Vagina (tissue), 2 donors: ENCODE data around the gene GOLGA6D. TPM values are rescaled to one million over a fixed set of nuclear protein-coding genes. Genes with fewer than 3 reads are reported as not detected.
"Not testable (repeated sequence)": the region's sequence is repeated elsewhere in the genome, so short reads cannot be mapped to it uniquely, and the experiment has no call there.

Source experiments
- DNase-seq, 2 donors: peaks; one replicate each; pipeline ENCODE4 v3.0.0-alpha.2; 2017; ENCODE audit errors: extremely low spot score in 2 of 2
- H3K27ac ChIP-seq: fragments of 200-600 bp; sonication (generic); one replicate; pipeline ENCODE4 v1.5.1; 2019
- H3K27me3 ChIP-seq: fragments of 200-600 bp; sonication (generic); one replicate; pipeline ENCODE4 v1.5.1; 2019
- H3K36me3 ChIP-seq, 2 donors: fragments of 200-600 bp; sonication (generic); one replicate each; pipeline ENCODE4 v1.5.1; 2017 to 2019
- H3K4me1 ChIP-seq: fragments of 200-600 bp; sonication (generic); one replicate; pipeline ENCODE4 v1.5.1; 2019
- H3K4me3 ChIP-seq, 2 donors: fragments of 200-600 bp; sonication (generic); 1 replicate in 1 of 2; 2 replicates in 1 of 2; pipeline ENCODE4 v1.5.1; 2016 to 2019
- H3K9me3 ChIP-seq: fragments of 200-600 bp; sonication (generic); one replicate; pipeline ENCODE4 v1.5.1; 2019
- POLR2A ChIP-seq, 2 donors: fragments of 450-650 bp; IDR thresholded peaks; one replicate each; pipeline ENCODE4 v1.6.1; 2017; ENCODE audit warnings: antibody characterized with exemption in 2 of 2, mild to moderate bottlenecking in 2 of 2, moderate library complexity in 2 of 2
- POLR2AphosphoS5 ChIP-seq, 2 donors: sonication (generic); formaldehyde crosslinking; IDR thresholded peaks; one replicate each; pipeline ENCODE4 v1.9.0; 2017; ENCODE audit warnings: antibody characterized with exemption in 2 of 2, mild to moderate bottlenecking in 2 of 2, low read depth in 1 of 2; ENCODE audit not compliant: insufficient read depth in 1 of 2
- intact Hi-C: fragments of 100-400 bp; cut with DNase I; formaldehyde crosslinking; loops from one replicate; pipeline ENCODE4 v1.15.1; 2023
- small RNA-seq: library from RNA; depleted of rRNA; stranded (forward); fragments of <200 nt; gene quantifications from one replicate; pipeline ENCODE3, GENCODE V24; 2016
- total RNA-seq: library from RNA; depleted of rRNA; stranded (reverse); fragments of >200 nt; gene quantifications from one replicate; pipeline ENCODE4 v1.2.3, GENCODE V29; 2016
- TF ChIP-seq, protein P1 (sequence below), 3 experiments: fragments of 450-650 bp in 2 of 3; fragments of 200-600 bp in 1 of 3; sonication (generic) in 1 of 3; IDR thresholded peaks; one replicate each; pipeline ENCODE4 v1.5.1; 2017 to 2019; ENCODE audit warnings: antibody characterized with exemption in 3 of 3, mild to moderate bottlenecking in 2 of 3, moderate library complexity in 2 of 3

The GOLGA6D gene
- total RNA-seq, 1 donor from 2014 or later: not detected

DNA sequence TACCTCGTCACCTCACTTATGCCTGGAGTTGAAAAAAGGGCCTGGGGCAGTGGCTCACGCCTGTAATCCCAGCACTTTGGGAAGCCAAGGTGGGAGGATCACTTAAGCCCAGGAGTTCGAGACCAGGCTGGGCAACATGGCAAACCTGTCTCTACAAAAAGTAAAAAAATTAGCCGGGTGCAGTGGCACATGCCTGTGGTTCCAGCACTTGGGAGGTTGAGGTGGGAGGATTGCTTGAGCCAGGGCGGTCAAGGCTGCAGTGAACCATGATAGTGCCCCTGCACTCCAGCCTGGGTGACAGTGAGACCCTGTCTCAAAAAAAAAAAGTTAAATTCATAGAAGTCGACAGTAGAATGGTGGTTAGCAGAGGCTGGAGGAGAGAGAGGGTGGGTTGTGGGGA is 59.6 kb downstream of the GOLGA6D start:
- no peak for DNase-seq

DNA sequence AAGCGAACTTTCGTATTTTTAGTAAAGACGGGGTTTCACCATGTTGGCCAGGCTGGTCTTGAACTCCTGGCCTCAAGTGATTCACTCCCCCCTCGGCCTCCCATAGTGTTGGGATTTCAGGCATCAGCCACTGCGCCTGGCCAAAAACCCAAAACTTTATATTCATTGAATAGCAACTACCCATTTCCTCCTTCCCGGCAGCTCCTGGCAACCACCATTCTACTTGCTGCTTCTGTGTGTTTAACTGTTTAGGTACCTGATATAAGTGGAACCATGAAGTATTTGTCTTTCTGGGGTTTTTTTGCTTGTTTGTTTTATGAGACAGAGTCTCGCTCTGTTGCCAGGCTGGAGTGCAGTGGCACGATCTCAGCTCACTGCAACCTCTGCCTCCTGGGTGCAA is 61.3 kb downstream of the GOLGA6D start:
- H3K9me3 ChIP-seq, H3K27ac ChIP-seq, H3K36me3 ChIP-seq, DNase-seq, H3K27me3 ChIP-seq, H3K4me3 ChIP-seq, intact Hi-C loops: not testable (repeated sequence)
- H3K4me1 ChIP-seq: peaks cover 16% of the 10 kb centered on the region

More for the DNA sequence above, 59.6 kb downstream of the GOLGA6D start:
- no peaks in the 10 kb centered on the region for H3K27me3 ChIP-seq
- H3K4me3 ChIP-seq: no peak overlapping the region
- no peaks in the 10 kb centered on the region for H3K9me3 ChIP-seq
- peaks cover 8% of the 10 kb centered on the region for H3K4me1 ChIP-seq
- H3K27ac ChIP-seq: no peak overlapping the region
- H3K36me3 ChIP-seq: no peaks in the 10 kb centered on the region
- intact Hi-C loops: no loop called here
- TF ChIP-seq, protein P1, sequence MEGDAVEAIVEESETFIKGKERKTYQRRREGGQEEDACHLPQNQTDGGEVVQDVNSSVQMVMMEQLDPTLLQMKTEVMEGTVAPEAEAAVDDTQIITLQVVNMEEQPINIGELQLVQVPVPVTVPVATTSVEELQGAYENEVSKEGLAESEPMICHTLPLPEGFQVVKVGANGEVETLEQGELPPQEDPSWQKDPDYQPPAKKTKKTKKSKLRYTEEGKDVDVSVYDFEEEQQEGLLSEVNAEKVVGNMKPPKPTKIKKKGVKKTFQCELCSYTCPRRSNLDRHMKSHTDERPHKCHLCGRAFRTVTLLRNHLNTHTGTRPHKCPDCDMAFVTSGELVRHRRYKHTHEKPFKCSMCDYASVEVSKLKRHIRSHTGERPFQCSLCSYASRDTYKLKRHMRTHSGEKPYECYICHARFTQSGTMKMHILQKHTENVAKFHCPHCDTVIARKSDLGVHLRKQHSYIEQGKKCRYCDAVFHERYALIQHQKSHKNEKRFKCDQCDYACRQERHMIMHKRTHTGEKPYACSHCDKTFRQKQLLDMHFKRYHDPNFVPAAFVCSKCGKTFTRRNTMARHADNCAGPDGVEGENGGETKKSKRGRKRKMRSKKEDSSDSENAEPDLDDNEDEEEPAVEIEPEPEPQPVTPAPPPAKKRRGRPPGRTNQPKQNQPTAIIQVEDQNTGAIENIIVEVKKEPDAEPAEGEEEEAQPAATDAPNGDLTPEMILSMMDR (IDR thresholded peaks at IDR 0.05): no peak
- no peak for TF ChIP-seq POLR2AphosphoS5 (IDR thresholded peaks at IDR 0.05; ENCODE audit: insufficient read depth in 1 of 2, low read depth in 1 of 2)
- TF ChIP-seq POLR2A (IDR thresholded peaks at IDR 0.05): no peak

Small RNA genes within 50 kb of the gene (small RNA-seq; reads per million reads assigned to genes)
- not detected for gene AC068338.1
- gene RN7SL327P: not detected
- gene RN7SL489P: not detected

Other genes starting within 250 kb of the GOLGA6D start
- gene C15orf39, start 81.0 kb upstream of the GOLGA6D start, total RNA-seq: 20.9 TPM
- not detected for gene GOLGA6C, start 24.5 kb upstream of the GOLGA6D start, total RNA-seq
- gene COMMD4, start 53.2 kb downstream of the GOLGA6D start, total RNA-seq: 57.5 TPM
- 69.2 TPM for gene NEIL1, start 64.2 kb downstream of the GOLGA6D start, total RNA-seq
- 198 TPM for gene MAN2C1, start 85.8 kb downstream of the GOLGA6D start, total RNA-seq
- gene SIN3A, start 168.9 kb downstream of the GOLGA6D start, total RNA-seq: 59.2 TPM